Measurements from ENCODE around the gene MTSS2.
A peak's percentile ranks its signal among the peaks of the same experiment; 100 is the strongest.

The MTSS2 gene

GRCh38 chr16:70714581-70715054 lies 28.8 kb upstream of the MTSS2 start:
- DNase-seq (ENCODE audit: low read depth): peak; percentile 29

DNA sequence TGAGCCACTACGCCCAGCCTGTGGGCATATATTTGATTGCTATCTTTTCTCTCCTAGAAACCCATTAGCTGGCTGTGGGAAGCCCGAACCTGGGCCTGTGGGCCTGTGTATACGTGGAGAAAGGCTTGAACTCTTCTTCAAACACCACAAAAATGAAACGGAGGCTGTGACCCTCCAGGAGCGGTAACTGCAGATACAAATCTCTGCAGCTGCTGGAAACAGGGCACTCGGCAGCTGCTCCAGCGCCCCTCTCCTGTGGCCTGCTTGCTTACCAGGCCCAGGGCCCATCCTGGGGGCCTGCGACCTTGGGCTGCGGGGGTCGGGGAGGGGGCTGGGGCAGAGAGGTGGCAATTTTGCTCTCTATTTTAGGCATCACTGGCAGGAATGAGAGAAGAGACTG lies 28.0 kb upstream of the MTSS2 start:
- DNase-seq (ENCODE audit: low read depth): no peak

DNA sequence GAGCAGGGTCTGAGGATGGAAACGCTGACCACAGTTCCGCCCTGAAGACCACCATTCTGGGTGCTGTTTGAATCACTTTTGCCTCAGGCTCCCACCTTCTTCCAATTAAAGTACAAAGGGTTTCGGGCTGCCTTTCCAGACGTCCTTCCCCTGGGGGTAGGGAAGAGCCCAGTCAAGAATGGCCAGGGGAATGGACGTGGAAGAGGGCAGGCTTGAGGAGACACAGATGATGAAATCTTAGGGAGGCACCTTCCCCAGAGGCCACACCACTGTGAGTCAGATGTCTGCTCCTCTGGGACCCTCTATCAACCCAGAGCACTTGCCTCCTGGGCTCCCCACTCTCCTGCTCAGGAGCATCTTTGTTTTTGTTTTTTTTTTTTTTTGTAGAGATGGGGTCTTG lies 27.5 kb upstream of the MTSS2 start:
- DNase-seq (ENCODE audit: low read depth): peak; percentile 38

GRCh38 chr16:70712942-70713341 lies 27.1 kb upstream of the MTSS2 start:
- DNase-seq (ENCODE audit: low read depth): no peak

- DNase-seq (ENCODE audit: low read depth): no peak
These were observed 26.5 kb upstream of the MTSS2 start for GRCh38 chr16:70712359-70712758.

DNA sequence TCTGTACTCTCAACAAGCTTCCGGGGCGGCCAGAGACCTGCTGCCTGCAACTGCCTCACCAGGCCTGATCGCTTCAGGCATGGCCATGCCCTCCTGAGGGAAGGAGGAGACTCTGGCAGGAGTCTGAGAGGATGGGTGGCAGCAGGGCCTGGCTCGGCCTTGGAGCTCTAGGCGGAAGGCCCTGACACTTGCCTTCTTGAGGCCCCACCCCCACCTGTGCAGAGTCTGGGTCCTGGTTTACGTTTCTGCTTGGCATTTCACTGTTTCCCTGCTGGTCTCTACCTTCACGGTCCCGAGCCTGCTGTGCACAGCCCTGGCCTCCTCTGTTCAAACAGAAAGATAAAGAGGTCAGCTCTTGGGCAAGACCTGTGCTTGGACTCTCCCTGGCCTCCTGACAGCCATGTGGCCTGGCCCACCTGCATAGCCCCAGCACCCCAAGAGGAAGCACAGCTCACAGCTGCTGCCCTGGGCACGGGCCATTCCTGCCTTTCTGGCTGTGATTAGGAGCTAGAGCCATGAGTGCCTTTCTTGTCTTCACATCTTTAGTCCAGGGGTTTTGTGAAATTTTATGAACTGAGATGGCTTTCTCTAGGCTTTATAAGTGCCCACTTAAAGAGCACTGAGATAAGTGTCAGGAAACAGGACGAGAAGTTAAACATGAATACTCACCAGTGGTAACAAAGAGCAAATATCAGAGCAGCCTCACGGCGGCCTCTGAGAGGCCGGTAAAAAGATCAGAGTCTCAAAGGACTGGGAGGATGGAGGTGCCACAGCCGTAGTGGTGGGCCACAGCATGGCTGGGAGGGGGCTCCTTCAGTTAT lies 25.6 kb upstream of the MTSS2 start:
- no peak for DNase-seq (ENCODE audit: low read depth)

DNA sequence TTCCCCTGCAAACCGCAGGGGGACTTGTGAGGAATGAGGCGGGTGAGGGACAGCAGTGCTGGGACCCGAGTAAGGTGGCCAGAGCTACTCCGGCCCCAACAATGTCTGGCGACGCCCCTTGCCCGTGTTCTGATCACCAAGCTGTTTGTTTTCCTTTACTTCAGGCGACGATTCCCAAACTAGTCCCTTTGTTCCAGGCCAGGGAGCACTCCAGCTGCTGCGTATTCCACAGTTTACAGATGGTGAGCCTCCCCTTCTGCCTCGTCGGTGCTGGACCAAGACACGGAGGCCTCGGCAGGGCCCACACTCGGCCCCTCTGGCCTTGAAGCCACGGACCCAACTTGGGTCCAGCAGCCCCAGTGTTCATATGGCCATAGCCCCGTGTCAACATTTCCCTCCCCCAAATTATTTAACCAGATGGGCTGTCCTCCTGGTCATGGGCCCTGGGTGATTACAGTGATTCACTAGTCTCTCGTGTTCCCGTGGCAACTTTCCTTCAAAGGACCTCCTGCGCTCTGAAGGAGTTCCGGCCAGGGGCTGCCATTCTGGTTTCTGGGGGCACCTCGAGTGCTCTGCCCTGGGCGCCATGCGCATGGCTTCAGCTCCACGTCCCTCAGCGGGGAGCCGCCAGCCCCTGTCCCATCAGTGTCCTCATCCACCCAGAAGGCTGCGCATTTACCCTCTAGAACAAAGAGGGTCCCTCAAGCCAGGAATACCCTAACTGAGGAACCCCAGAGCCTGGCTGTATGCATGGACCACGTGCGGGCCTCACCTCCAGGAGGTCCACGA lies 24.8 kb upstream of the MTSS2 start:
- no peak for DNase-seq (ENCODE audit: low read depth)

DNA sequence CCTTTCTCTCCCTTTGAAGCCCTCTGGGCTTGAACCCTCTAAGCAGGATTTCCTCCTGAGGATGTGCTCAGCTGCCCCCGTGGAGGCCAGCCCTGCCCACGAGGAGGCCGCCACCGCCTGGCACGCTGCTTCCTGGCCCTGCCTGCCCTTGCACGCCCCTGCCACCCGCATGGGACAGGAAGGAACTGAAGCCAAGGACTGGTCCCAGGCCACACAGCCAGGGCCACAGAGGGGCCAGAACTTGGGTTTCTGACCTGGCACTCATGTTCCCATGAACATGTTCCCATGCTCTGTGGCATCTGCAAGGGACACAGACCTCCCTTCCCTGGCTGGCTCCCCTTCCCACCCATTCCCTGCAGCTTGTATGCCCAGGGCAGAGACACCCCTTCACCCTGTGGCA lies 24.1 kb upstream of the MTSS2 start:
- no peak for DNase-seq (ENCODE audit: low read depth)

DNA sequence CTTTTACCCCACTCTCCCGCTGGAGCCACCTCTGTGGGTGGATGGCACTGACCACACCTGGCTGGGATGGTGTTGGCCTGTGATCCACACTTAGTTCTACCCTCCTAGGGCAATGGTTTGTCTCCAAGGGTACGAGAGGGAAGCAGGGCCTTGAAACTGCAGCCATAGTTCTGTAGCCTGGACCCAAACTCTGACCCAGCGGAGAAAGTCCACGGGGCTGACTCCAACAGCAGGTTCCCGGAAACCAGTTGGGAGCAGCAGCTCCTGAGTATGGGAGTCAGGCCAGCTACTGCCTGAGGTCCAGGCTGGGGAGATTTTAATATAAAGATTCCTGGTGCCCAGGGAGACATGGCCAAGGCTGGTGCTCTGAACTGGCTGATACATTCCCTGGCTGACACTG lies 23.6 kb upstream of the MTSS2 start:
- no peak for DNase-seq (ENCODE audit: low read depth)

DNA sequence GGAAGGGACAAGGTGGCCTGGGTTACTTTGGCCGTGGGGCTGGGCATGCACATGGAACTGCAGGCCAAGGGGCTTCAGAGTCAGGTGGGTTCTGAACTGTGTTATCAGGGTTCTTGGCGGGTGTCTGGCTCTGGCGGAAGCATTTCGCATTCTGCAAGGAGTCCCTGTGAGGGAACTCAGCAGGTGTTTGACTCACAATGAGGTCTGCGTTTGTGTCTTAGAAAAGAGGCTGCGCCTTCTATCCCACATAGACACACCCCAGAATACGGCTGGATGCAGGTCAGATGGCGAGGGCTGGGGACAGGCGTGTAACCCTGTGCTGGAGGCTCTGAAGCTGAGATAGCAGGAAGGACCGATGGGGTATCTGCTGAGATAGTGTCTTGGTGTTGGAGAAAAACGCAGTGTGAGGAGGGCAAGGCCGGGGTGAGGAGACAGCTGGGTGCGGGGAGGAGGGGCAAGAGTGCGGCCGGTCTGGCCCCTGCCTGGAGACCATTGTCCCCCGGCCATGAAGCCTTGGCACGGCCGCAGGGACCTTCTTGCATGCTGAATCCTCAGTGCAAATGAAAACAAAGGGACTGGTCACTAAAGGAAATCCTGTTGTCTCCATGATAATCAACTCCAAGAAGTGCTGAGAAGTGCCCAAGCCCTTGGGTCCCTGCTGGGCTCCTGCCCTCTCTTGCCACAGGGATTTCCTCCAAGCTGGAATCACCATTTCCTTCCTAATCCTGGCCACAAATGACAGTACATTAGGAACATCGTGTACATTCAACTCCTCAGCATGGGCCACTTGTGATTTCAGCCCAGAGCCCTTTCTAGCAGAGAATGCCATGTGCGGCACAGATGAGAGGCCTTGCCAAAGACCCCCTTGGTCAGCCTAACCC lies 22.8 kb upstream of the MTSS2 start:
- DNase-seq (ENCODE audit: low read depth): no peak

DNA sequence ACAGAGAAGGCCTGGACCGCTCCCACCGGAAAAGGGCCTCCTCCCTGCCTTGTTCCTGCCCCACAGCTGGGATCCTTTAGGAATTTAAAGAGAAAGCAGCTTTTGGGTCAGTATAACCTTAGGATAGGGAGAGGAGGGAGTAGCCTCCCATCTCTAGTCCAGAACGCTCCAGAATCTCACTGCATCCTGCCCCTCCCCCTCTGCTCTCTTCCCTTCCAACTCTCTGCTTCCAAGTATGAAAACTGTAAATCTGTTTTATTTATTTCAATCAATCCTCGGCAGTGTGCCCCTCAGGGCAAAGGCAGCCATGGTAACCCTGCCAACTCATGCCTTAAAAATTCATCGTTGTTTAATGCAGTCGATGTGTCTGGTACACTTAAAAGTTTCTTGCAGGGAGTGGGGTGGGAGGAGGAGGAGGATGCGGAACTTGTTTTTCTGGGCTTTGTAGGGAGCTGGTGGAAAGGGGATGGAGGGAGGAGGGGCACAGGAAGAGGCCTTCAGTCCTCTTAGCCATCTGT lies 21.2 kb upstream of the MTSS2 start:
- DNase-seq (ENCODE audit: low read depth): peak; percentile 85

DNA sequence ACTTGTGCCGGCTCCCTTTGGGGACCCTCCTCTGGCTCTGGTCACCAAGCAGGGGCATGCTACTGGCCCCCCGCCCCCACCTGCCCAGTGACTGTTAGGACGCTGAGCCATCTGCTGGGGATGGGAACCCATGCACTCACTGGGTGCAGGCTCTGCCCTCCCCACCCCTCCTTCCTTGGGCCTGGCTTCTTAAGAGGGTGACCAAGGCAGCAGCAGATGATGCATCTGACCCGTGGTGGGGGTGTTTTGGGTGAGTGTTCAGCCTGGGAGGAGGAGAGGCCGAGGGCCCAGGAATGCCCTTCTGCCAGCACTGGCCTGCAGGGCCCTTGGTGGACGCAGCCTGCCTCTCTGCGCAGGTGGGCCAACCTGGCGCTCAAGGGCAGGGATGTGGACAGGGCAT lies 19.2 kb upstream of the MTSS2 start:
- DNase-seq (ENCODE audit: low read depth): no peak

- DNase-seq (ENCODE audit: low read depth): no peak
These were observed 18.7 kb upstream of the MTSS2 start for GRCh38 chr16:70704586-70704985.

GRCh38 chr16:70703835-70704381 lies 18.1 kb upstream of the MTSS2 start:
- no peak for DNase-seq (ENCODE audit: low read depth)

DNA sequence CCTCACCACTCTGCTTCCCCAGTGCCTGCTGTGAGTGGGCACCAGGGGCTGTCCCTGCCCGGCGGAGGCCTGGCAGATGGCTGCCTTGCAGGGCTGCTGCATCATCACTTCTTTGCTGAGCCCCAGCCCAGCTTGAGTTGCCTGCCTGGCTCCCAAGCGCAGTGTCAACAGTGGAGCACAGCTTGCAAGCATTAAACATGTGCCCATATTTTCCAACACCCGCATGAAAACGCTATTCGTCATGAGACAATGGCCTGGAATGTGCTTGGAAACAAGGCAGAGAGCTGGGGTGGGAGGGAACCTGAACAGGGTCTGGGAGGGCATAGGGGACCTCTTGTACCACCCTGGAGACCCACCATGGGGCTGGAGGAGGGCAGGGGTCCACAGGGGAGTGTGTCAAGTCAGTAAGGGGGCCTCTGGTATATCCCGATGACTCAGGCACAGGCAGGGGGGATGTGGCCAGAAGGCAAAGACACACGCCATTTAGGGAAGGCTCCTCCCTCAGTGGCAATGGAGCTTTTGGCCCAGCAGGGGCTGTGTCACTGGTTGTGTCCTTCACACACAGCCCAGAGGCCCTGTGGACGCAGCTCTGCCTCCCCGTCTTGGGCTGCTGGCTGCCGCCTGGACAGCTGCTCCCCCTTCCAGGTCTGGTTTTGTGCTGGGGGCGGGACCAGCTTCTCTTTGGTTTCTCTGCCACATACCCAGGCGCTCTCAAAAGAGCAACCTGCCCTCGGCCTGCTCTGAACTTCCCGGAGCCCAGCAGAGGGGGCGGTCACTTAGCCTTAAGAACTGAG lies 17.4 kb upstream of the MTSS2 start:
- peak; percentile 85 for DNase-seq (ENCODE audit: low read depth)

- DNase-seq (ENCODE audit: low read depth): no peak
These were observed 16.8 kb upstream of the MTSS2 start for GRCh38 chr16:70702624-70703023.

DNA sequence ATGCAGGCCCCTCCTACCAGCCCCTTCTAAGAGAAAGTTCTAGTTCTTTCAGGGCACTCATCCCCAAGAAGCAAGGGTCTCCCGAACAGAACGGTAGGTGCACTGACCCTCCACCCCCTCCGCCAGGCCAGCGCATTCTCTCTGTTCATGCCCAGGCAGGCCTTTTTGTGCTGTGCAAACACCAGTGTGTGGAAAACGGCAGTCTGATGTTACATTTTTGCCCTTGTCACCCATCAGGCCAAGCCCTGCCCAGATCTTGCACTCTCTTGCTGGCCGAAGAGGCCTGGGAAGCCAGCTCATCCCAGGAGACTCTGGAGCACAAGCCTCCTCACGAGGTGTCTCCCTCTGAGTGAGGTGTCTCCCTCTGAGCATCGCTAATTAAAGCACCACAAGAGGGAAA lies 16.1 kb upstream of the MTSS2 start:
- no peak for DNase-seq (ENCODE audit: low read depth)

GRCh38 chr16:70701596-70701995 lies 15.7 kb upstream of the MTSS2 start:
- no peak for DNase-seq (ENCODE audit: low read depth)

DNA sequence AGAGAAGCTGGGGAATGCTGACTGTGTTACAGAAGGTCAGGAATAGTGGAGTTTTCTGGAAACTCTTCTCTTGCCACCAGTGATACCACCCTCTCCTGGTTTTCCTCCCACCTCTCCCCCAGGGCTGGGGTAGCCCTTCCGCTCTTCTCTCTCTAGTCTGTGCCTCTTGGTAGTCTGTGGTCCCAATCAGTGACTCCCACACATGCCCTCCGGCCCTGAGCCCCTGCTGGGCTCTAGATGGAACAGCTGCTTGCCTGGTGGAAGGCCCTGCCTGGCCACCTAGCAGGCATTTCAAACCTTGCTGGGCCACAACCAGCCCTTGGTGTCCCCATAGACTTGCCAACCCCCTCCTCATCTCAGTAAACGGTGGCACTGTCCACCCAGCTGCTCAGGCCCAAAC lies 15.2 kb upstream of the MTSS2 start:
- no peak for DNase-seq (ENCODE audit: low read depth)

GRCh38 chr16:70700101-70701020 lies 14.5 kb upstream of the MTSS2 start:
- no peak for DNase-seq (ENCODE audit: low read depth)
